Measurements from ENCODE around the gene DENND2C.

DNA sequence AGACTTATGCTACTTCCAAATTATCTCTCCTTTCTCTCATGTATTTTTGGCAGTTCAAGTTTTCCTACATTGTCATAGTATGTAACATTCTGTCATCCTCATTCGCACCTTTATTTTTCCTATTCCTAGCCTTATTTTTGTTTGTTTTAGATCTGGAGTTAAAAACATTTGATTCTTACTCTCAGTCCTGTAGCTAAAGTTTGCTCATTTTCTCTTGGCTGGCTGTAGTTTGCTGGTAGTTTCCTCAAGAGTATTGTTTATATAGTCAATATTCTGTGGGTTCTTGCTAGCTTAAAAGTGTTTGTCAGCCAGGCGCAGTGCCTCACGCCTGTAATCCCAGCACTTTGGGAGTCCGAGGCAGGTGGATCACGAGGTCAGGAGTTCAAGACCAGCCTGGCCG, 129.0 kb downstream of the DENND2C start:
- TF ChIP-seq, protein P1, sequence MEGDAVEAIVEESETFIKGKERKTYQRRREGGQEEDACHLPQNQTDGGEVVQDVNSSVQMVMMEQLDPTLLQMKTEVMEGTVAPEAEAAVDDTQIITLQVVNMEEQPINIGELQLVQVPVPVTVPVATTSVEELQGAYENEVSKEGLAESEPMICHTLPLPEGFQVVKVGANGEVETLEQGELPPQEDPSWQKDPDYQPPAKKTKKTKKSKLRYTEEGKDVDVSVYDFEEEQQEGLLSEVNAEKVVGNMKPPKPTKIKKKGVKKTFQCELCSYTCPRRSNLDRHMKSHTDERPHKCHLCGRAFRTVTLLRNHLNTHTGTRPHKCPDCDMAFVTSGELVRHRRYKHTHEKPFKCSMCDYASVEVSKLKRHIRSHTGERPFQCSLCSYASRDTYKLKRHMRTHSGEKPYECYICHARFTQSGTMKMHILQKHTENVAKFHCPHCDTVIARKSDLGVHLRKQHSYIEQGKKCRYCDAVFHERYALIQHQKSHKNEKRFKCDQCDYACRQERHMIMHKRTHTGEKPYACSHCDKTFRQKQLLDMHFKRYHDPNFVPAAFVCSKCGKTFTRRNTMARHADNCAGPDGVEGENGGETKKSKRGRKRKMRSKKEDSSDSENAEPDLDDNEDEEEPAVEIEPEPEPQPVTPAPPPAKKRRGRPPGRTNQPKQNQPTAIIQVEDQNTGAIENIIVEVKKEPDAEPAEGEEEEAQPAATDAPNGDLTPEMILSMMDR (IDR thresholded peaks at IDR 0.05): no peak
- TF ChIP-seq POLR2A (IDR thresholded peaks at IDR 0.05) (no peak), POLR2AphosphoS5 (IDR thresholded peaks at IDR 0.05) (no peak)

Measured in sigmoid colon (tissue), 4 donors.